ENCODE results near the gene TAS2R41. TPM values are rescaled to one million over a fixed set of nuclear protein-coding genes. Genes with fewer than 3 reads are reported as not detected.

TAS2R41 gene
- polyA plus RNA-seq, 1 donor (not counting 4 experiments of a cell fraction or from before 2014, with no cell fraction given), result not detected

GRCh38 chr7:143431109-143431508 is 46.6 kb upstream of the TAS2R41 start:
- Histone ChIP-seq H3K79me2 (ENCODE audit: control insufficient read depth, insufficient read depth, low read length) (no peaks in the 10 kb centered on the region), H3K9me3 (ENCODE audit: control insufficient read depth, low read depth, low read length) (no peaks in the 10 kb centered on the region), H3K27me3 (ENCODE audit: control insufficient read depth, extremely low read depth, insufficient read depth, low read length) (no peaks in the 10 kb centered on the region), H3K9ac (ENCODE audit: control insufficient read depth, extremely low read depth, insufficient read depth, low read length) (no peak overlapping the region), H4K20me1 (ENCODE audit: control insufficient read depth, extremely low read depth, insufficient read depth, low read length) (no peaks in the 10 kb centered on the region), H3K36me3 (ENCODE audit: control insufficient read depth in 2 of 2, extremely low read depth in 1 of 2, insufficient read depth in 2 of 2, low read length in 2 of 2) (no peaks in the 10 kb centered on the region), H3K9me1 (ENCODE audit: control insufficient read depth, extremely low read depth, insufficient read depth, low read length) (no peaks in the 10 kb centered on the region), H3K4me2 (ENCODE audit: control insufficient read depth, extremely low read depth, insufficient read depth, low read depth, low read length) (peak overlapping the region; percentile 71), H3K4me1 (ENCODE audit: control insufficient read depth, extremely low read depth, insufficient read depth, low read length) (peaks cover 36% of the 10 kb centered on the region), H2AFZ (ENCODE audit: control insufficient read depth, low read length) (no peak overlapping the region), H3K27ac (ENCODE audit: control insufficient read depth, insufficient read depth, low read length) (peak overlapping the region; percentile 94), H3K4me3 (ENCODE audit: control insufficient read depth in 2 of 3, extremely low read depth in 1 of 3, insufficient read depth in 2 of 3, low read depth in 1 of 3, low read length in 3 of 3) (peak overlapping the region in 1 of 3 experiments; percentile 37)
- FAIRE-seq, result no peak
- DNase-seq (ENCODE audit: low read depth, low spot score), result no peak
- dilution Hi-C loops (cut with MboI; ENCODE audit: extremely low pct_ligation_motif_present, low sequenced_read_pairs), result no loop called here
- TF ChIP-seq CTCF (optimal IDR thresholded peaks at IDR 0.05 in 1 of 3, IDR thresholded peaks at IDR 0.05 in 1 of 3, conservative IDR thresholded peaks at IDR 0.05 in 1 of 3; ENCODE audit: extremely low read depth in 1 of 3, insufficient read depth in 2 of 3, low read length in 3 of 3) (no peak), EZH2 (IDR thresholded peaks at IDR 0.05; ENCODE audit: low read length) (no peak)

GRCh38 chr7:143433759-143434158 is 43.9 kb upstream of the TAS2R41 start:
- Histone ChIP-seq H3K4me2 (ENCODE audit: control insufficient read depth, extremely low read depth, insufficient read depth, low read depth, low read length) (no peak overlapping the region), H3K4me3 (ENCODE audit: control insufficient read depth in 2 of 3, extremely low read depth in 1 of 3, insufficient read depth in 2 of 3, low read depth in 1 of 3, low read length in 3 of 3) (no peak overlapping the region), H3K9me3 (ENCODE audit: control insufficient read depth, low read depth, low read length) (no peaks in the 10 kb centered on the region), H3K27me3 (ENCODE audit: control insufficient read depth, extremely low read depth, insufficient read depth, low read length) (no peaks in the 10 kb centered on the region), H3K9ac (ENCODE audit: control insufficient read depth, extremely low read depth, insufficient read depth, low read length) (no peak overlapping the region), H3K4me1 (ENCODE audit: control insufficient read depth, extremely low read depth, insufficient read depth, low read length) (peaks cover 36% of the 10 kb centered on the region), H3K27ac (ENCODE audit: control insufficient read depth, insufficient read depth, low read length) (no peak overlapping the region), H4K20me1 (ENCODE audit: control insufficient read depth, extremely low read depth, insufficient read depth, low read length) (no peaks in the 10 kb centered on the region), H3K79me2 (ENCODE audit: control insufficient read depth, insufficient read depth, low read length) (no peaks in the 10 kb centered on the region), H3K36me3 (ENCODE audit: control insufficient read depth in 2 of 2, extremely low read depth in 1 of 2, insufficient read depth in 2 of 2, low read length in 2 of 2) (no peaks in the 10 kb centered on the region), H2AFZ (ENCODE audit: control insufficient read depth, low read length) (no peak overlapping the region), H3K9me1 (ENCODE audit: control insufficient read depth, extremely low read depth, insufficient read depth, low read length) (no peaks in the 10 kb centered on the region)
- DNase-seq (ENCODE audit: low read depth, low spot score) (no peak), FAIRE-seq (no peak)
- no peak for TF ChIP-seq CTCF (optimal IDR thresholded peaks at IDR 0.05 in 1 of 3, IDR thresholded peaks at IDR 0.05 in 1 of 3, conservative IDR thresholded peaks at IDR 0.05 in 1 of 3; ENCODE audit: extremely low read depth in 1 of 3, insufficient read depth in 2 of 3, low read length in 3 of 3)
- no peak for TF ChIP-seq EZH2 (IDR thresholded peaks at IDR 0.05; ENCODE audit: low read length)
- dilution Hi-C loops (cut with MboI; ENCODE audit: extremely low pct_ligation_motif_present, low sequenced_read_pairs), result no loop called here
